ENCODE measurements around the gene TACR1.
A peak's percentile ranks its signal among the peaks of the same experiment; 100 is the strongest.
"Not testable (repeated sequence)": the region's sequence is repeated elsewhere in the genome, so short reads cannot be mapped to it uniquely, and the experiment has no call there.

Gene TACR1, protein sequence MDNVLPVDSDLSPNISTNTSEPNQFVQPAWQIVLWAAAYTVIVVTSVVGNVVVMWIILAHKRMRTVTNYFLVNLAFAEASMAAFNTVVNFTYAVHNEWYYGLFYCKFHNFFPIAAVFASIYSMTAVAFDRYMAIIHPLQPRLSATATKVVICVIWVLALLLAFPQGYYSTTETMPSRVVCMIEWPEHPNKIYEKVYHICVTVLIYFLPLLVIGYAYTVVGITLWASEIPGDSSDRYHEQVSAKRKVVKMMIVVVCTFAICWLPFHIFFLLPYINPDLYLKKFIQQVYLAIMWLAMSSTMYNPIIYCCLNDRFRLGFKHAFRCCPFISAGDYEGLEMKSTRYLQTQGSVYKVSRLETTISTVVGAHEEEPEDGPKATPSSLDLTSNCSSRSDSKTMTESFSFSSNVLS

GRCh38 chr2:75199428-75200011, at the start of gene TACR1:
Gene TACR1 (minus strand): TSS chr2:75199520. CDS start chr2:75198934, 586 bp downstream.
- DNase-seq = peak; percentile 10 to 12

- not testable (repeated sequence) for DNase-seq
Observed at GRCh38 chr2:75248581-75248980, 49.3 kb upstream of the TACR1 start.

GRCh38 chr2:75246441-75247167, 47.3 kb upstream of the TACR1 start:
- DNase-seq = no peak

DNA sequence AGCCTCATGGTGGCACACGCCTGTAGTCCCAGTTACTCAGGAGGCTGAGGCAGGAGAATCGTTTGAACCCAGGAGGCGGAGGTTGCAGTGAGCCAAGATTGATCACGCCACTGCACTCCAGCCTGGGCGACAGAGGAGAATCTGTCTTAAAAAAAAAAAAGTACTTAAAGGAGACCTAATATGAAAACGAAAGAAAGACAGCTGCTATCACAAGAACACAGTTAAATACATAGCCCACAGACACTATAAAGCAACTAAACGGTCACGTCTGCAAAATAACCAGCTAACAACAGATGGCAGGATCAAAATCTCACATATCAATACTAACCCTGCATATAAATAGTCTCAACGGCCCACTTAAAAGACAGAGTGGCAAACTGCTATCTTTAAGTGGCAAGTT, 43.9 kb upstream of the TACR1 start:
- DNase-seq = no peak

DNA sequence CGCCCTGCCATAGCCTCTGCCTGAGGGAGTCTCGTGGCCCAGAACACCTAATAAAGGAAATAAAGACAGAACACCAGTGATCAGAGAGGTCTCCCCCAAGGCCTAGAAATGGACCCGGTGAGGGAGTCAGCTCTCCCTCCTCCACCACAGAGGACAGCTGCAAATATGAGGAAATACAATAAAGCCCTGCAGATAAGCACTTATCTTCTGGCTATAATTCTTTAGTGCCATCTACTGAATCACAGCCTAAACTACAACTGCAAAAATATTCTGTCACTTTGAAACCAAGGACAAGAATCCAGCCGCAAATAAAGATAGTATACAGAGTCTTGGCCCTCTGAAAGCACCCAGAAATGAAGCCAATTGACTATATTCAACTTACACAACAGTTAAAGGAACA, 42.4 kb upstream of the TACR1 start:
- DNase-seq = peak; percentile 17 to 31

GRCh38 chr2:75238670-75239330, 39.5 kb upstream of the TACR1 start:
- DNase-seq = no peak

DNA sequence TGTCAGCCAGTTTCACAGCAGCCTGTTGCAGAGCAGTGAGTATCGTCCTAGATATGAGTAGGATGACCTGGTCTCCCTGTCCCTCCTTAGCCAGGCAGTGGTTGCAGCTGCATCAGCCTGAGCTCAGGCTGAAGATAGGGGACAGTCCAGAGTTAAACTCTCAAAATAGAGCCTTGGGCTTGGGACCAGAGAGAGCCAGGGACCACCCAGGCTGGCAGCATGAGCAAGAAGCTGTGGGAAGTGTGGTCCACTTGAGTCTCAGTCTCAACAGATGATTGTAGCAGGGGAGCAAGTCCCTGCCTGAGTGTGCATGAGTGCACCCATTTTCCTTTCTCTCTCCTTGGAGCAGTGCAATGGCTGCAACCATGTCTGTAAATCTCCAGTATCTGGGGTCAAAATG, 38.0 kb upstream of the TACR1 start:
- DNase-seq = no peak

- DNase-seq = no peak
Observed at GRCh38 chr2:75233965-75234364, 34.6 kb upstream of the TACR1 start.

GRCh38 chr2:75226617-75227016, 27.3 kb upstream of the TACR1 start:
- no peak for DNase-seq

DNA sequence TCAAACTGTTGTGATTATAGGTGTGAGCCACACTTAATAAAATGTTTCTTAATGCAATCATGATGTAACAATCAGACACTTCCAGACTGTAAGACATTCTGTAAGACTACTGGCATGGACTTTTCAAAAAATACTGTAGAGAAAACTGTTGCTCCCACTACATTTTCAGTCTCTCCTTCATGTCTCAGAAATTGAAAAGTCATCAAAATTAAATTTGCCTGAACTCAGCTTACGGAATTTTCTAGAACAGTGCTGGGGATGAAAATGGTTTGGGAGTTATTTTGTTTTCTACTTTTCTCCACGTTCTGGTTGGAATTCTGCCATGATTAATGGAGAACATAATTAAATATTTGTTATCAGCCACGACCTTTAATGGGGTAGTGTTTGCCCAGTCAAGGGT, 26.8 kb upstream of the TACR1 start:
- no peak for DNase-seq

DNA sequence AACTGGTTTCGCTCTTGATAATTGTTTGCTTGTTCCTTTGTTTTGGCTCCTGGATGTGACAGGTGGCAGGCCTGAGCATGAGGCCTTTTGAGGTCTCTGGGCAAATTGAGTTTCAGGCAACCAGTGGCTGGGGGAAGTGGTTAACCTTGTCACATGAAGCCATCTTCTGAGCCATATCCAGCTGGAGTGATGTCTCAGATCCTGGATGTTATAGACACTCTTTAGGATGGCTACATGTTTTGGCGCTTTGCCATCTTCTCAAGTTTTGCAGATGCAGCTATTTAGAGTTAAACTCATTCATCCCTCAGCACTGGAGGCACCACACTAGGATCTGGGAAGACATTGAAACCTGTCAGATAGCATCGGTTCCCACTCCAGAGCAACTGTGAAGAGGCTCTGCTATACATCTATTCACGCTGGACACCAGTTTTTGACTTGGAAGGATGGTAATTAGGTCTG, 25.3 kb upstream of the TACR1 start:
- DNase-seq = peak; percentile 11 to 14

DNA sequence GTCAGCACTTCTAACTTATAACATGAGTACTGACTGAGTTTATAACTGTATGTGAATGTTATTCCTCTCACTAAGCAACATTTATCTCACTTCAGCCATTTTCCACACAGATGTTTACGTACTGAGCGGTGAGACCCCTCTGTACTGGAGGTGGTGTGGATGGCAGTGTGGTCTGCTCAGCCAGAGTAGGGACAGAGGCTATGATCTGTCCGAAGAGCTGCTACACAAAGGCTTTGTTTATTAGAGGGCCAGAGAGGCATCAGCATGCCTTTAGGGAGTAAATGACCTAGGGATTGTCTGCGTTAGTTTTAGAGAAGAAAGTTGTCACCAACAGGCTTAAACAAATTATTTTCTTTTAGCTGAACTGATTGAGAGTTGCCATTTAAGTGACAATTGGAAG, 23.2 kb upstream of the TACR1 start:
- no peak for DNase-seq

DNA sequence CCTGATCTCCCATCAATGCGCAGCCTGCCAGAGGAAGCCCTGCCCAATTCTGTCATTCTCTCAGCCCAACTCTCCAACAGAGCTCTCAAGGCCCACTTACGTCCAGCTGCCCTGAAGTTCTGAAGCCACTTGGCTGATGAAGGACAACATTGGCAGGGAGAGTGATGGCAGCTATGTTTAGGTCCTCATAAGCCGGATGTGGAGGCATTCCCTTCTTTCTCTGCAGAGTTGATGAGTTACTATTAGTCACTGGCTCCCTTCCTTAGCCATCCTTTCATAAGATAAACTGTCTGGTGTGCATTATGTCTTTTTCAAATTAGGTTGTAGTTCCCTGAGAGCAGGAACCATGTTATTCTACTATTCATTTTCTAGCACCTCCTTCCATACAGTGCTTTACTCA, 22.5 kb upstream of the TACR1 start:
- no peak for DNase-seq

GRCh38 chr2:75219213-75219612, 19.9 kb upstream of the TACR1 start:
- DNase-seq = not testable (repeated sequence)

- DNase-seq = no peak
Observed at GRCh38 chr2:75211266-75211770, 12.0 kb upstream of the TACR1 start.

- DNase-seq = no peak
Observed at GRCh38 chr2:75210409-75210808, 11.1 kb upstream of the TACR1 start.

DNA sequence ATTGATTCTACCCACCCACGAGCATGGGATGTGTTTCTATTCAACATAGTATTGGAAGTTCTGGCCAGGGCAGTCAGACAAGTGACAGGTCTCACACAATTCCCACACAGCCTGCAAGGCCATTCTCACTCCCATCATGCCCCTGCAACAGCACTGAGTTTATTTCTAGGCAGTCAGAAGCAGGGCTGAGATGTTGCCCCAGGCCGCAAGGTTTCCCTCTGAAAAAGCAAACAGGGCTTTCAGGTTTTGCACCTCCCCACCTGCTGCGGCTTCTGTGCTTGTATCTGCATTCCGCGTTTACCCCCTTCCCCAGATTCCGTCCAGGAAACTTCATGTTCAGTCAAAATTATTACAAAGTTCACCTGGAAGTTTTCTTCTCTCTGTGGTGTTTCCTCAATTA, 9.4 kb upstream of the TACR1 start:
- DNase-seq = no peak

DNA sequence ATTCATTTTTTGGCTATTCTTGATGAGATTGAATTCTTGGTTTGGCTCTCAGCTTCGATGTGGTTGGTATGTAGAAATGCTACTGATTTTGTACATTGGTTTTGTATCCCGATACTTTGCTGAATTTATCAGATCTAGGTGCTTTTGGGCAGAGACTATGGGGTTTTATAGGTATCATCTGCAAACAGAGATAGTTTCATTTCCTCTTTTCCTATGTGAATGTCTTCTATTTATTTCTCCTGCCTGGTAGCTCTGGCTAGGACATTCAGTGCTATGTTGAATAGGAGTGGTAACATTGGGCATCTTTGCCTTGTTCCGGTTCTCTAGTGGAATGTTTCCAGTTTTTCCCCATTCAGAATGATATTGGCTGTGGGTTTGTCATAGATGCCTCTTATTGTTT, 5.5 kb upstream of the TACR1 start:
- DNase-seq = no peak

GRCh38 chr2:75202359-75202758, 3.0 kb upstream of the TACR1 start:
- DNase-seq = no peak

- DNase-seq = peak; percentile 37 to 57
Observed at GRCh38 chr2:75200140-75201096, 1.1 kb upstream of the TACR1 start.

- no peak for DNase-seq
Observed at GRCh38 chr2:75195076-75195691, 4.1 kb downstream of the TACR1 start.
